Stomach (tissue), 9 donors: ENCODE measurements around the gene SH3RF2. TPM values are rescaled to one million over a fixed set of nuclear protein-coding genes. Genes with fewer than 3 reads are reported as not detected.

Source experiments
- DNase-seq, 2 donors: peaks; one replicate each; pipeline versions ENCODE4 v3.0.0 to v3.0.0-alpha.2; 2013 to 2019
- H3K27ac ChIP-seq, 5 donors: fragments of 200-600 bp in 4 of 5; sonication (generic) in 4 of 5; one replicate each; pipeline ENCODE4 v1.5.1; 2013 to 2019; ENCODE audit warnings: mild to moderate bottlenecking in 1 of 5, moderate library complexity in 1 of 5
- H3K27me3 ChIP-seq, 3 donors: fragments of 200-600 bp; sonication (generic); one replicate each; pipeline ENCODE4 v1.5.1; 2017 to 2019; ENCODE audit warnings: mixed run types in 1 of 3
- H3K36me3 ChIP-seq, 4 donors: fragments of 200-600 bp; sonication (generic); 1 replicate in 3 of 4; 2 replicates in 1 of 4; pipeline ENCODE4 v1.5.1; 2016 to 2019
- H3K4me1 ChIP-seq, 4 donors: fragments of 200-600 bp; sonication (generic); one replicate each; pipeline ENCODE4 v1.5.1; 2016 to 2019
- H3K4me3 ChIP-seq, 4 donors: fragments of 200-600 bp; sonication (generic) in 3 of 4; one replicate each; pipeline ENCODE4 v1.5.1; 2016 to 2019; ENCODE audit warnings: mild to moderate bottlenecking in 1 of 4
- H3K9me3 ChIP-seq, 4 donors: fragments of 200-600 bp; sonication (generic); one replicate each; pipeline ENCODE4 v1.5.1; 2016 to 2019
- CTCF ChIP-seq, 7 experiments: fragments of 450-650 bp in 4 of 7; fragments of 200-600 bp in 3 of 7; sonication (generic) in 3 of 7; IDR thresholded peaks; one replicate each; pipeline ENCODE4 v1.5.1; 2016 to 2019; ENCODE audit warnings: antibody characterized with exemption in 7 of 7, control low read depth in 2 of 7, mild to moderate bottlenecking in 1 of 7
- EP300 ChIP-seq: sonication (generic); formaldehyde crosslinking; IDR thresholded peaks from one replicate; pipeline ENCODE4 v1.6.1; 2017; ENCODE audit warnings: antibody characterized with exemption
- POLR2A ChIP-seq, 4 donors: fragments of 450-650 bp; IDR thresholded peaks; one replicate each; pipeline ENCODE4 v1.6.1; 2016; ENCODE audit warnings: antibody characterized with exemption in 4 of 4, control low read depth in 2 of 4, mild to moderate bottlenecking in 1 of 4, moderate library complexity in 1 of 4
- POLR2AphosphoS5 ChIP-seq, 3 donors: sonication (generic); formaldehyde crosslinking; IDR thresholded peaks; one replicate each; pipeline ENCODE4 v1.6.1; 2016; ENCODE audit warnings: antibody characterized with exemption in 3 of 3
- WGBS, 5 donors: extraction: QIAGEN DNeasy Blood & Tissue Kit in 3 of 5; methylation state at CpG; one replicate each; pipeline versions ENCODE4 v1.1.5 to v1.1.7; 2013 to 2018; 5-methylcytosine and 5-hydroxymethylcytosine counted together
- intact Hi-C: fragments of 100-400 bp; cut with DNase I; formaldehyde crosslinking; loops from one replicate; pipeline ENCODE4 v1.15.1; 2023; ENCODE audit warnings: low total_unique reads
- polyA plus RNA-seq, 3 donors: library from polyadenylated mRNA; stranded (reverse); fragments of 200-250 nt; gene quantifications; one replicate each; pipeline ENCODE4 v1.2.3, GENCODE V29; 2013
- total RNA-seq, 5 donors: library from RNA; depleted of rRNA; stranded (reverse); fragments of >200 nt; gene quantifications; one replicate each; pipeline versions ENCODE4 v1.1.0 to v1.2.3, GENCODE V29; 2014 to 2016
- donor health status: healthy with polysubstance abuse.
- donor health status: Bipolar disorder and iron deficiency.
- donor health status: healthy.

SH3RF2 gene
- total and polyA plus RNA-seq, 8 donors, result 20.8 to 62.0 (median 40.7) TPM

GRCh38 chr5:146082798-146083197 is 146.4 kb downstream of the SH3RF2 start:
- TF ChIP-seq POLR2A (IDR thresholded peaks at IDR 0.05) (no peak), EP300 (no peak), CTCF (IDR thresholded peaks at IDR 0.05) (no peak), POLR2AphosphoS5 (IDR thresholded peaks at IDR 0.05) (no peak)

GRCh38 chr5:146084376-146084775 is 148.0 kb downstream of the SH3RF2 start:
- intact Hi-C loops, result no loop called here
- Histone ChIP-seq H3K9me3 (no peaks in the 10 kb centered on the region), H3K36me3 (no peaks in the 10 kb centered on the region), H3K27me3 (no peaks in the 10 kb centered on the region), H3K4me3 (no peak overlapping the region), H3K27ac (no peak overlapping the region), H3K4me1 (no peaks in the 10 kb centered on the region)
- DNase-seq, result no peak
- TF ChIP-seq CTCF (IDR thresholded peaks at IDR 0.05), result no peak
- no peak for TF ChIP-seq EP300
- TF ChIP-seq POLR2A (IDR thresholded peaks at IDR 0.05), result no peak
- TF ChIP-seq POLR2AphosphoS5 (IDR thresholded peaks at IDR 0.05), result no peak
- WGBS, 5 donors, result 83 to 94% (median 90%) methylated on average over 4 of the region's 4 CpGs

More at GRCh38 chr5:146082798-146083197, 146.4 kb downstream of the SH3RF2 start:
- Histone ChIP-seq H3K36me3 (no peaks in the 10 kb centered on the region), H3K27me3 (no peaks in the 10 kb centered on the region), H3K9me3 (no peaks in the 10 kb centered on the region), H3K27ac (no peak overlapping the region), H3K4me3 (no peak overlapping the region), H3K4me1 (no peaks in the 10 kb centered on the region)
- 65 to 74% (median 71%) methylated on average over 3 of the region's 3 CpGs for WGBS, 5 donors
- DNase-seq, result no peak
- intact Hi-C loops, result no loop called here

GRCh38 chr5:146088098-146088497 is 151.7 kb downstream of the SH3RF2 start:
- intact Hi-C loops, result no loop called here
- TF ChIP-seq CTCF (IDR thresholded peaks at IDR 0.05), result no peak
- TF ChIP-seq POLR2AphosphoS5 (IDR thresholded peaks at IDR 0.05), result no peak
- TF ChIP-seq POLR2A (IDR thresholded peaks at IDR 0.05), result no peak
- TF ChIP-seq EP300, result no peak

GRCh38 chr5:146089287-146089686 is 152.9 kb downstream of the SH3RF2 start:
- no peak for TF ChIP-seq CTCF (IDR thresholded peaks at IDR 0.05)
- TF ChIP-seq POLR2AphosphoS5 (IDR thresholded peaks at IDR 0.05), result no peak
- TF ChIP-seq EP300, result no peak
- TF ChIP-seq POLR2A (IDR thresholded peaks at IDR 0.05), result no peak
- intact Hi-C loops, result no loop called here
- H3K4me1 ChIP-seq, result no peaks in the 10 kb centered on the region
- H3K36me3 ChIP-seq, result no peaks in the 10 kb centered on the region
- no peaks in the 10 kb centered on the region for H3K27me3 ChIP-seq
- no peak for DNase-seq
- no peak overlapping the region for H3K27ac ChIP-seq
- no peak overlapping the region for H3K4me3 ChIP-seq
- H3K9me3 ChIP-seq, result no peaks in the 10 kb centered on the region

More at GRCh38 chr5:146088098-146088497, 151.7 kb downstream of the SH3RF2 start:
- H3K4me1 ChIP-seq, result no peaks in the 10 kb centered on the region
- no peaks in the 10 kb centered on the region for H3K36me3 ChIP-seq
- DNase-seq, result no peak
- no peaks in the 10 kb centered on the region for H3K9me3 ChIP-seq
- WGBS, 5 donors, result 88 to 91% (median 89%) methylated on average over 3 of the region's 3 CpGs
- no peaks in the 10 kb centered on the region for H3K27me3 ChIP-seq
- H3K4me3 ChIP-seq, result no peak overlapping the region
- no peak overlapping the region for H3K27ac ChIP-seq
